ENCODE results near the gene ZFR. TPM values are rescaled to one million over a fixed set of nuclear protein-coding genes. Genes with fewer than 3 reads are reported as not detected.

Gene ZFR
- total RNA-seq, 1 experiment from 2014 or later: 72.7 TPM

DNA sequence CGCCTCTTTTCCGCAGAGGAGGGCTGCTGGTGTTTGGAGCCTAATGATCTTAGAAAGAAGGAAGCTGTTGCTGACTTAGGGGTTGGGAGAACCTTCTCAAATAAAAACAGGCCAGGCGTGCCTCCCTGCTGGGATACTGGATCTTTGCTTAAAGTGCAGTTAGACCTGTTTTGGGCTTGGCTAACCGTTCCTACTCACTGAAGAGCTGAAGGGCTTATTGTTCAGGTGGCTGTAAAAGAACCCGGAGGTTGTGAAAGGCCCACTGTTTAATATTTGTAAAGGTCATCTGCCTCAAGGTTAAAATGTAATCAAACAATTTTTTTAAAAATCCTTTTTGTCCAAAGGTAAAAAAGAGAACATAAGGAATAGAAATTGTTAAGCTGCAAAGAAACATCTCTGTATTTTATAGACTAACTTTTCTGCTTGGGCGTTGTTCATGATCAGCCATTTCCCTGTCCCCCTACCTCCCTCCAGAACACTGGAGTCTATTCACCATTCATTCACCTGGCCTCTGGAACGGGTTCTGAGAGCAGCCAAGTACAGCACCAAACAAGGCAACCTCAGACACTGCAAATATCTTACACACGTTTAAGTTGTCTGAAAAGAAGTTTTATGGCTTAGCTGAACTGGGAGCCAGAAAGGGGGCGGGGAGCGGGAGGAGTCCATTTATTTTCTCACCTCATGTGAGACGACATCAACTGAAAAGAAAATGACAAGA lies 113.2 kb downstream of the ZFR start:
- H3K4me1 ChIP-seq (ENCODE audit: control insufficient read depth, insufficient read depth, low read length): no peaks in the 10 kb centered on the region
- BruUV-seq (replicated peaks): no TSS peak
- intact Hi-C loops (cut with micrococcal nuclease; ENCODE audit: unreplicated experiment): no loop called here
- H3K4me3 ChIP-seq (ENCODE audit: low read depth in 2 of 2, low read length in 2 of 2): no peak overlapping the region
- 0 out of 2 replicates have a peak, but pooled peaks cover under 1% of the 10 kb centered on the region for H3K9me3 ChIP-seq (ENCODE audit: control insufficient read depth, insufficient read depth, low read depth, low read length)
- ATAC-seq (no peak), DNase-seq (ENCODE audit: low read depth, low spot score) (no peak)
- CTCF ChIA-PET: interaction anchor here (0.6 to 1.0 kb wide), 2 partner anchors 99 to 167 kb away, joined by 6 to 8 read pairs; no protein-coding TSS in a partner anchor
- H3K27ac ChIP-seq (ENCODE audit: low read length): no peak overlapping the region
- POLR2A ChIA-PET: interaction anchor here (0.6 kb wide), 1 partner anchor 159 kb away, joined by 3 read pairs; no protein-coding TSS in a partner anchor
- in situ Hi-C loops (cut with HindIII; ENCODE audit: low pct_unique_long_range_greater_than_20kb, low sequenced_read_pairs): no loop called here
- no peaks in the 10 kb centered on the region for H3K27me3 ChIP-seq (ENCODE audit: control insufficient read depth, insufficient read depth, low read length)
- TF ChIP-seq, protein P1, sequence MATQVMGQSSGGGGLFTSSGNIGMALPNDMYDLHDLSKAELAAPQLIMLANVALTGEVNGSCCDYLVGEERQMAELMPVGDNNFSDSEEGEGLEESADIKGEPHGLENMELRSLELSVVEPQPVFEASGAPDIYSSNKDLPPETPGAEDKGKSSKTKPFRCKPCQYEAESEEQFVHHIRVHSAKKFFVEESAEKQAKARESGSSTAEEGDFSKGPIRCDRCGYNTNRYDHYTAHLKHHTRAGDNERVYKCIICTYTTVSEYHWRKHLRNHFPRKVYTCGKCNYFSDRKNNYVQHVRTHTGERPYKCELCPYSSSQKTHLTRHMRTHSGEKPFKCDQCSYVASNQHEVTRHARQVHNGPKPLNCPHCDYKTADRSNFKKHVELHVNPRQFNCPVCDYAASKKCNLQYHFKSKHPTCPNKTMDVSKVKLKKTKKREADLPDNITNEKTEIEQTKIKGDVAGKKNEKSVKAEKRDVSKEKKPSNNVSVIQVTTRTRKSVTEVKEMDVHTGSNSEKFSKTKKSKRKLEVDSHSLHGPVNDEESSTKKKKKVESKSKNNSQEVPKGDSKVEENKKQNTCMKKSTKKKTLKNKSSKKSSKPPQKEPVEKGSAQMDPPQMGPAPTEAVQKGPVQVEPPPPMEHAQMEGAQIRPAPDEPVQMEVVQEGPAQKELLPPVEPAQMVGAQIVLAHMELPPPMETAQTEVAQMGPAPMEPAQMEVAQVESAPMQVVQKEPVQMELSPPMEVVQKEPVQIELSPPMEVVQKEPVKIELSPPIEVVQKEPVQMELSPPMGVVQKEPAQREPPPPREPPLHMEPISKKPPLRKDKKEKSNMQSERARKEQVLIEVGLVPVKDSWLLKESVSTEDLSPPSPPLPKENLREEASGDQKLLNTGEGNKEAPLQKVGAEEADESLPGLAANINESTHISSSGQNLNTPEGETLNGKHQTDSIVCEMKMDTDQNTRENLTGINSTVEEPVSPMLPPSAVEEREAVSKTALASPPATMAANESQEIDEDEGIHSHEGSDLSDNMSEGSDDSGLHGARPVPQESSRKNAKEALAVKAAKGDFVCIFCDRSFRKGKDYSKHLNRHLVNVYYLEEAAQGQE (IDR thresholded peaks at IDR 0.05; ENCODE audit: insufficient read depth in 1 of 2, low read depth in 2 of 2, low read length in 1 of 2): no peak
- TF ChIP-seq TCF7L2 (IDR thresholded peaks at IDR 0.05; ENCODE audit: low read depth, low read length) (no peak), POLR2AphosphoS5 (IDR thresholded peaks at IDR 0.05; ENCODE audit: low read depth, low read length) (no peak), SIN3A (IDR thresholded peaks at IDR 0.05; ENCODE audit: borderline replicate concordance, insufficient read depth, low read depth, low read length) (no peak)
- TF ChIP-seq, protein P2, sequence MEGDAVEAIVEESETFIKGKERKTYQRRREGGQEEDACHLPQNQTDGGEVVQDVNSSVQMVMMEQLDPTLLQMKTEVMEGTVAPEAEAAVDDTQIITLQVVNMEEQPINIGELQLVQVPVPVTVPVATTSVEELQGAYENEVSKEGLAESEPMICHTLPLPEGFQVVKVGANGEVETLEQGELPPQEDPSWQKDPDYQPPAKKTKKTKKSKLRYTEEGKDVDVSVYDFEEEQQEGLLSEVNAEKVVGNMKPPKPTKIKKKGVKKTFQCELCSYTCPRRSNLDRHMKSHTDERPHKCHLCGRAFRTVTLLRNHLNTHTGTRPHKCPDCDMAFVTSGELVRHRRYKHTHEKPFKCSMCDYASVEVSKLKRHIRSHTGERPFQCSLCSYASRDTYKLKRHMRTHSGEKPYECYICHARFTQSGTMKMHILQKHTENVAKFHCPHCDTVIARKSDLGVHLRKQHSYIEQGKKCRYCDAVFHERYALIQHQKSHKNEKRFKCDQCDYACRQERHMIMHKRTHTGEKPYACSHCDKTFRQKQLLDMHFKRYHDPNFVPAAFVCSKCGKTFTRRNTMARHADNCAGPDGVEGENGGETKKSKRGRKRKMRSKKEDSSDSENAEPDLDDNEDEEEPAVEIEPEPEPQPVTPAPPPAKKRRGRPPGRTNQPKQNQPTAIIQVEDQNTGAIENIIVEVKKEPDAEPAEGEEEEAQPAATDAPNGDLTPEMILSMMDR (IDR thresholded peaks at IDR 0.05): no peak
- no peaks in the 10 kb centered on the region for H3K36me3 ChIP-seq (ENCODE audit: control insufficient read depth, insufficient read depth, low read length)

DNA sequence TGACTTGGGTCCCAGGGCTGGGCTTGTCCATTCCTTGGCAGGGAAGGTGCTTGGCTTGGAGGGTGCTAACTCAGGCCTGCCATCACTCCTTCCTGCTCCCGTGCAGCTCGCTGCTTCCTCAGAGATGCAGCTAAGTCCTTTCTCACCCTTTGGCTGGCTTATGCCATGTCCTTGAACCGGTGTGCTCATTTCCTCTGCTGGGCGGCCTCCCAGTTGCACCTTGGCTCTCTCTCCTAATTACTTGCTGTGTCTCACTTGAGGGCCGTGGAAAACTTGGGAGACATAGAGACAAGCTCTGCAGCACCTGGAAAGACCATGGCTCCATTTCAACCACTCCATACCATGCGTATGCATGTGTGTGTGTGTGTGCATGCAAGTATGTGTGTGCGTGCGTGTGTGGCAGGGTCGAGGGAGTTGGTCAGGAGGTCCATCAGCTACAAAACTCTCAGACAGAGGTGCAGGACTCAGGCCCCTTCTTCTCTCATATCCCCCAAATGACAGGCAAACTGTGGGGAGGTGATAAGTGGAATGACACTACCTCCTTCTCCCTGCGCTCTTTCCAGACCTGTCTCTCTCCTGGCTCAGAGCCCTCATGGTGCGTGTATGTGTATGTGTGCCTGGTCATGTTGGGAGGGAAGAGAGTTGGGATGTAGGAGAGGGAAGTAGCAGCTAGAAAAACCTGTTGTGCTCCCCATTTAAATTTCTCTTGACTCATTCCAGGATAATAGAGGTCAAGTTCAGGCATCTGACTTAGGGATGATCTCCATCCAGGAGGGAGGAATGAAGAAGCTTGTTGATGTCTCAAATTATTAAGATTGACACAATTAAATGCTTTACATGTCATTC lies 114.2 kb downstream of the ZFR start:
- Histone ChIP-seq H3K4me3 (ENCODE audit: low read depth in 2 of 2, low read length in 2 of 2) (no peak overlapping the region), H3K36me3 (ENCODE audit: control insufficient read depth, insufficient read depth, low read length) (no peaks in the 10 kb centered on the region), H3K4me1 (ENCODE audit: control insufficient read depth, insufficient read depth, low read length) (no peaks in the 10 kb centered on the region), H3K27ac (ENCODE audit: low read length) (no peak overlapping the region), H3K9me3 (ENCODE audit: control insufficient read depth, insufficient read depth, low read depth, low read length) (no peaks in the 10 kb centered on the region), H3K27me3 (ENCODE audit: control insufficient read depth, insufficient read depth, low read length) (no peaks in the 10 kb centered on the region)
- no TSS peak for BruUV-seq (replicated peaks)
- in situ Hi-C loops (cut with HindIII; ENCODE audit: low pct_unique_long_range_greater_than_20kb, low sequenced_read_pairs): no loop called here
- TF ChIP-seq, protein P2 (IDR thresholded peaks at IDR 0.05): no peak
- TF ChIP-seq TCF7L2 (IDR thresholded peaks at IDR 0.05; ENCODE audit: low read depth, low read length): no peak
- POLR2A ChIA-PET: no interaction called here
- CTCF ChIA-PET: interaction anchor here (0.6 to 1.5 kb wide), 3 partner anchors 32 to 166 kb away, joined by 3 to 13 read pairs (median 8); no protein-coding TSS in a partner anchor
- no peak for DNase-seq (ENCODE audit: low read depth, low spot score)
- intact Hi-C loops (cut with micrococcal nuclease; ENCODE audit: unreplicated experiment): no loop called here
- ATAC-seq: 0 out of 2 replicates have a peak, but pooled peaks have one; percentile 10

Measured in Panc1 (cell line).